ENCODE data around the gene COPZ1. TPM values are rescaled to one million over a fixed set of nuclear protein-coding genes. Genes with fewer than 3 reads are reported as not detected.

The COPZ1 gene
- total RNA-seq, 2 donors from 2014 or later: 83.1 to 192 TPM

DNA sequence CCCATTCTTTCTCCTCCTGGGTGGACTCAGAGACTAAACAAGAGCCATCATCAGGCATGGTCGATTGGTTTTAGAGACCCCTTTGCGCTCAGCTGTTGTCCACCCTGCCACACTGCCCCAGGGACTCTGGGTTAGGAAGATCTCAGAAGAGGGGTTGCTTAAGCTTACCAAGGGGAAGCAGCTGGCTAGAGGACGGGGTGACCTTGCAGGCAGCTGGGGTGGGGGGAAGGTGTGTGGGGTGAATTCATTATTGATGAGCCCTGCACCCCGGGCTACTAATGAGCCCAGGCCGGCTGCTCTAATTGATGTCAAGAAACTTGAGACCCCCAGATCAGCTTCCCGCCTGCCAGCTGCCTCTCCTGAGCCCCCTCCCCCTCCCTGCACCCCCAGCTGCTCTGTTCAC is 68.3 kb downstream of the COPZ1 start:
- no peak overlapping the region for H3K4me3 ChIP-seq
- TF ChIP-seq POLR2AphosphoS5 (IDR thresholded peaks at IDR 0.05): no peak
- TF ChIP-seq, protein P1, sequence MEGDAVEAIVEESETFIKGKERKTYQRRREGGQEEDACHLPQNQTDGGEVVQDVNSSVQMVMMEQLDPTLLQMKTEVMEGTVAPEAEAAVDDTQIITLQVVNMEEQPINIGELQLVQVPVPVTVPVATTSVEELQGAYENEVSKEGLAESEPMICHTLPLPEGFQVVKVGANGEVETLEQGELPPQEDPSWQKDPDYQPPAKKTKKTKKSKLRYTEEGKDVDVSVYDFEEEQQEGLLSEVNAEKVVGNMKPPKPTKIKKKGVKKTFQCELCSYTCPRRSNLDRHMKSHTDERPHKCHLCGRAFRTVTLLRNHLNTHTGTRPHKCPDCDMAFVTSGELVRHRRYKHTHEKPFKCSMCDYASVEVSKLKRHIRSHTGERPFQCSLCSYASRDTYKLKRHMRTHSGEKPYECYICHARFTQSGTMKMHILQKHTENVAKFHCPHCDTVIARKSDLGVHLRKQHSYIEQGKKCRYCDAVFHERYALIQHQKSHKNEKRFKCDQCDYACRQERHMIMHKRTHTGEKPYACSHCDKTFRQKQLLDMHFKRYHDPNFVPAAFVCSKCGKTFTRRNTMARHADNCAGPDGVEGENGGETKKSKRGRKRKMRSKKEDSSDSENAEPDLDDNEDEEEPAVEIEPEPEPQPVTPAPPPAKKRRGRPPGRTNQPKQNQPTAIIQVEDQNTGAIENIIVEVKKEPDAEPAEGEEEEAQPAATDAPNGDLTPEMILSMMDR (IDR thresholded peaks at IDR 0.05): no peak
- TF ChIP-seq POLR2A (IDR thresholded peaks at IDR 0.05): no peak
- no peaks in the 10 kb centered on the region for H3K9me3 ChIP-seq
- no peaks in the 10 kb centered on the region for H3K27me3 ChIP-seq (replicated peaks; ENCODE audit: insufficient read depth)
- intact Hi-C loops (cut with DNase I): no loop called here
- peaks cover 1 to 8% of the 10 kb centered on the region in 2 donors for H3K36me3 ChIP-seq
- no peak for DNase-seq (ENCODE audit: low spot score)
- H3K4me1 ChIP-seq (replicated peaks): no peaks in the 10 kb centered on the region
- 59% methylated on average over 6 of the region's 6 CpGs for WGBS
- H3K27ac ChIP-seq: no peak overlapping the region

DNA sequence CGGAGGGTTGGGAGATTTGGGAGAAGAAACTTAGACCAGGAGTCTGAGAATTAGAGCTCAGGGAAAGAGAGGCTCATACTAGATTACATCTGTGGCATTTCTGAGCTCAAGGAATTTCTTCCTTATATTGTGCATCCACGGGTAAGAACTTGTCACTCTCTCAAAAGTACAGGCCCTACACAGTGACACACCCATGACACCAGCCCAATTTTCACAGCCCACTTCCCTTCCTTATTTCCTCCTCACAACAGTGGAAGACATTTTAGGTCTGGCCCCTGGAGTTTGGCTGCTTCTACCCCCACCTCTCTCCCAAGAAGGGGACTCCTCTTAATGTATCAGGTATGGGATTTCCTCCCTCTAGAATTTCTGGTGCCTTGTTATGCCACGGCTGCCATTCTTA is 68.8 kb downstream of the COPZ1 start:
- Histone ChIP-seq H3K36me3 (peaks cover 4 to 8% of the 10 kb centered on the region in 2 donors), H3K9me3 (no peaks in the 10 kb centered on the region), H3K4me1 (replicated peaks) (no peaks in the 10 kb centered on the region), H3K27ac (no peak overlapping the region), H3K27me3 (replicated peaks; ENCODE audit: insufficient read depth) (no peaks in the 10 kb centered on the region), H3K4me3 (no peak overlapping the region)
- intact Hi-C loops (cut with DNase I): no loop called here
- DNase-seq (ENCODE audit: low spot score): no peak
- TF ChIP-seq POLR2AphosphoS5 (IDR thresholded peaks at IDR 0.05) (no peak), POLR2A (IDR thresholded peaks at IDR 0.05) (no peak)
- TF ChIP-seq, protein P1 (IDR thresholded peaks at IDR 0.05): no peak
- 54% methylated on average over 3 of the region's 3 CpGs for WGBS

DNA sequence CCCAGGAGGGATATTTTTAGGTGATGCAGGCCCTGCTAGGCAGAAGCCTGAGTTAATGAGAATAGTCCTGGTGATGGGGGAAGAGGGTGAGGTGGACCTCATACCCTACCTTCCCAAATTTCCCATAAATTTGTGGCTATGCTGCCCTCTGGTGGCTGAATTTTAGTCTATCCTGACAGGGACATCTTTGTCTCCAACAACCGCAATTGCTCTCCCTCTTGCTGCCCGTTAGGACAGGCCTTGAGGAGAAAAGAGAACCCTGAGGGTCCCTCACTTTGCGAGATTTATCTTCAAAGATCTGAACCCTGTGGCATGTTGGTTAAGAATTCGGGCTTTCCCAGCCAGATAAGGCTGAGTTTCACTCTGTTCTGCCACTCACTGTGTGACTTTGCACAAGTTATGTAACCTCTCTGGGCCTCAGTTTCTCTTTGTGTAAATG is 69.4 kb downstream of the COPZ1 start:
- Histone ChIP-seq H3K27me3 (replicated peaks; ENCODE audit: insufficient read depth) (no peaks in the 10 kb centered on the region), H3K4me1 (replicated peaks) (no peaks in the 10 kb centered on the region), H3K4me3 (no peak overlapping the region), H3K36me3 (peaks cover 4 to 8% of the 10 kb centered on the region in 2 donors), H3K27ac (no peak overlapping the region), H3K9me3 (no peaks in the 10 kb centered on the region)
- intact Hi-C loops (cut with DNase I): no loop called here
- TF ChIP-seq POLR2A (IDR thresholded peaks at IDR 0.05) (no peak), POLR2AphosphoS5 (IDR thresholded peaks at IDR 0.05) (peak; percentile 51)
- TF ChIP-seq, protein P1 (IDR thresholded peaks at IDR 0.05): peak; percentile 62 to 80 (median 74)
- DNase-seq (ENCODE audit: low spot score): peak; percentile 67
- 19% methylated on average over 4 of the region's 4 CpGs for WGBS

DNA sequence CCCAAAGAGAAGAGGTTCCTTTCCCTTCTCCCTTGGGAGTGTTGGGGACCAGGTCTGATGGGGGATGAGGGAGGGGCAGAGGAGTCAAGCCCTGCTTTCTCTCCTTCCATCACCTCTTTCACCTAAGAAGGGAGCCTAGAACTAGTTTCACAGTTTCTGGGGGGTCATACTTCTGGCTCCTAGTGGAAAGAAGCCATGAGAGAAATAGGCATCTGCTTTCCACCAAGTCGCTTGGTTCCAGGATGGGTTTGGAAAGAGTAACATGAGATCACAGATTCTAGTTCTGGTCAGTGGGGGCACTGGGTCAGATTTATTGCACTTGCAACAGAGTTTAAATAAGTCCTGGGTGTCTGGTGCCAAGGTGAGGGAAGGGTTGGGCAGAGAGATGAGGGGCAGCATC is 70.1 kb downstream of the COPZ1 start:
- 90% methylated on average over 1 of the region's 1 CpG for WGBS
- Histone ChIP-seq H3K4me1 (replicated peaks) (no peaks in the 10 kb centered on the region), H3K27ac (no peak overlapping the region), H3K4me3 (no peak overlapping the region), H3K27me3 (replicated peaks; ENCODE audit: insufficient read depth) (no peaks in the 10 kb centered on the region), H3K36me3 (peaks cover 4 to 8% of the 10 kb centered on the region in 2 donors), H3K9me3 (no peaks in the 10 kb centered on the region)
- DNase-seq (ENCODE audit: low spot score): no peak
- intact Hi-C loops (cut with DNase I): no loop called here
- TF ChIP-seq POLR2AphosphoS5 (IDR thresholded peaks at IDR 0.05) (no peak), POLR2A (IDR thresholded peaks at IDR 0.05) (no peak)
- TF ChIP-seq, protein P1 (IDR thresholded peaks at IDR 0.05): no peak

DNA sequence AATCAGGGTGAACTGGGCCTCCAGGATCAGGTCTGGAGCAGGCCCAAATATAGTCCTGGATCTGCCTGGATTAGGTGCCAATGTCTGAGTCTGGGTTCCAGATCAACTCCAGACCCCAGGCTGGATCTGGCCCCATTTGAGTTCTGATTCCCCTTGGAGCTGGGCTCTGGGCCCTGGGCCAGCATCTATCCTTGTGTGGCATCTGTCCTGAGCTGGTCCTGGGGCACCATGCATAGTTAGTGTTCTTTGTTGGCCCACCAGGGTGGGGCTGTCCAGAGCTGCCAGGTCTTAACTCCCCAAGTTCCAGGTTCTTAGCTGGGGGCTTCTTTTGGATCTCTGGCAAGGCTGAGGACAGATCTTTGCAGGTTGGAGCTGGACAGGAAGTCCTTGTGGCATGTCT is 70.6 kb downstream of the COPZ1 start:
- intact Hi-C loops (cut with DNase I): no loop called here
- no peak for DNase-seq (ENCODE audit: low spot score)
- no peak for TF ChIP-seq POLR2AphosphoS5 (IDR thresholded peaks at IDR 0.05)
- no peak overlapping the region for H3K4me3 ChIP-seq
- no peaks in the 10 kb centered on the region for H3K27me3 ChIP-seq (replicated peaks; ENCODE audit: insufficient read depth)
- H3K4me1 ChIP-seq (replicated peaks): no peaks in the 10 kb centered on the region
- peaks cover 4 to 10% of the 10 kb centered on the region in 2 donors for H3K36me3 ChIP-seq
- no peaks in the 10 kb centered on the region for H3K9me3 ChIP-seq
- no peak overlapping the region for H3K27ac ChIP-seq

All from prostate gland (tissue), 2 donors.